ENCODE measurements around the gene XKR8. TPM values are rescaled to one million over a fixed set of nuclear protein-coding genes. Genes with fewer than 3 reads are reported as not detected.

Gene XKR8
- total and polyA plus RNA-seq, 2 donors (not counting 1 experiment from before 2014, with no cell fraction given): 3.4 to 8.7 TPM

GRCh38 chr1:27960762-27961645 lies 1.2 kb downstream of the XKR8 start:
- ATAC-seq (ENCODE audit: low read depth) (no peak), DNase-seq (no peak)
- Histone ChIP-seq H3K4me2 (replicated peaks; ENCODE audit: low read depth, low read length, poor library complexity, severe bottlenecking) (peak overlapping the region; percentile 100), H3K79me2 (ENCODE audit: control insufficient read depth, insufficient read depth, low read length) (peaks cover 28% of the 10 kb centered on the region), H3K4me1 (ENCODE audit: control insufficient read depth in 2 of 2, insufficient read depth in 2 of 2, low read length in 2 of 2) (peaks cover 14 to 17% of the 10 kb centered on the region in 2 donors), H3K36me3 (replicated peaks in 1 of 2; ENCODE audit: control extremely low read depth in 1 of 2, control insufficient read depth in 1 of 2, extremely low read depth in 1 of 2, insufficient read depth in 2 of 2, low read length in 1 of 2) (peaks cover 0 to 15% of the 10 kb centered on the region in 2 experiments), H2AFZ (ENCODE audit: insufficient read depth, low read depth, low read length, poor library complexity, severe bottlenecking) (peak overlapping the region; percentile 100), H3K9ac (ENCODE audit: low read length) (peak overlapping the region; percentile 97), H3K27ac (ENCODE audit: low read length in 2 of 2) (peak overlapping the region in 1 of 2 donors; percentile 82), H3K9me3 (ENCODE audit: control extremely low read depth in 1 of 3, control insufficient read depth in 2 of 3, insufficient read depth in 1 of 3, low read length in 2 of 3) (no peaks in the 10 kb centered on the region), H3K27me3 (replicated peaks in 1 of 4; ENCODE audit: control extremely low read depth in 1 of 4, control insufficient read depth in 3 of 4, insufficient read depth in 4 of 4, low read length in 3 of 4) (peaks cover 0 to 2% (median 0%) of the 10 kb centered on the region in 4 experiments), H4K20me1 (ENCODE audit: control insufficient read depth, insufficient read depth, low read length, poor library complexity, severe bottlenecking) (peaks cover 9% of the 10 kb centered on the region), H3K4me3 (ENCODE audit: control extremely low read depth in 1 of 5, extremely low read depth in 1 of 5, insufficient read depth in 1 of 5, low read depth in 2 of 5, low read length in 4 of 5) (peak overlapping the region; percentile 24 to 92 (median 85))
- intact Hi-C loops (cut with micrococcal nuclease): loop anchor here (5.0 kb wide), 1 partner anchor 104 kb away; no protein-coding TSS in a partner anchor
- Mint-ChIP-seq H3K27me3 (no peaks in the 10 kb centered on the region), H3K27ac (peak overlapping the region; percentile 82), H3K9me3 (ENCODE audit: insufficient read depth) (no peaks in the 10 kb centered on the region), H3K4me3 (peak overlapping the region; percentile 93), H3K4me1 (peaks cover 16% of the 10 kb centered on the region)
- WGBS (ENCODE audit: insufficient coverage): 87% methylated on average over 13 of the region's 13 CpGs
- TF ChIP-seq CTCF (IDR thresholded peaks at IDR 0.05) (no peak), EZH2 (IDR thresholded peaks at IDR 0.05; ENCODE audit: borderline replicate concordance, insufficient read depth, low read depth, low read length, poor library complexity, severe bottlenecking) (no peak)
- POLR2A ChIA-PET: no interaction called here
- CTCF ChIA-PET: interaction anchor here (0.6 to 1.3 kb wide), 3 partner anchors 20 to 104 kb away, joined by 3 to 4 read pairs (median 4); no protein-coding TSS in a partner anchor

All from B cell (primary cell).